Muscle of leg (tissue), 11 donors: ENCODE results near the gene PLVAP. TPM values are rescaled to one million over a fixed set of nuclear protein-coding genes. Genes with fewer than 3 reads are reported as not detected.

ENCODE experiments used
- DNase-seq: peaks from one replicate; pipeline ENCODE4 v3.0.0; 2013
- H3K27ac ChIP-seq: one replicate; pipeline ENCODE4 v1.5.1; 2013; ENCODE audit warnings: mild to moderate bottlenecking, low read length, control low read depth
- H3K27me3 ChIP-seq: one replicate; pipeline ENCODE4 v1.6.1; 2013; ENCODE audit warnings: low read length; ENCODE audit not compliant: control insufficient read depth, insufficient read depth
- H3K36me3 ChIP-seq: one replicate; pipeline ENCODE4 v1.6.1; 2013; ENCODE audit warnings: low read length; ENCODE audit not compliant: control insufficient read depth, insufficient read depth
- H3K4me1 ChIP-seq: one replicate; pipeline ENCODE4 v1.6.1; 2013; ENCODE audit warnings: low read length; ENCODE audit not compliant: control insufficient read depth, insufficient read depth
- H3K4me3 ChIP-seq: one replicate; pipeline ENCODE4 v1.5.1; 2013; ENCODE audit warnings: low read length, control low read depth
- H3K9me3 ChIP-seq: replicated peaks from 2 replicates; pipeline ENCODE4 v1.6.1; 2013; ENCODE audit warnings: low read depth, low read length; ENCODE audit not compliant: control insufficient read depth
- WGBS: methylation state at CpG from one replicate; pipeline ENCODE4 v1.1.5; 2013; ENCODE audit warnings: missing lambda C conversion rate; ENCODE audit not compliant: insufficient coverage; 5-methylcytosine and 5-hydroxymethylcytosine counted together
- polyA plus RNA-seq, 8 donors: library from polyadenylated mRNA; unstranded; fragments of 120-200 nt; gene quantifications; one replicate each; pipeline versions ENCODE4 v1.2.1 to v1.2.3, GENCODE V29; 2013; ENCODE audit warnings: inconsistent platforms in 1 of 8, low replicate concordance in 1 of 8; ENCODE audit not compliant: insufficient read length in 8 of 8, insufficient read depth in 1 of 8
- total RNA-seq: library from RNA; stranded (reverse); fragments of 120-200 nt; gene quantifications from one replicate; pipeline ENCODE4 v1.2.4, GENCODE V29; 2013

The PLVAP gene
- total and polyA plus RNA-seq, 9 donors, result 23.1 to 70.0 (median 61.7) TPM

DNA sequence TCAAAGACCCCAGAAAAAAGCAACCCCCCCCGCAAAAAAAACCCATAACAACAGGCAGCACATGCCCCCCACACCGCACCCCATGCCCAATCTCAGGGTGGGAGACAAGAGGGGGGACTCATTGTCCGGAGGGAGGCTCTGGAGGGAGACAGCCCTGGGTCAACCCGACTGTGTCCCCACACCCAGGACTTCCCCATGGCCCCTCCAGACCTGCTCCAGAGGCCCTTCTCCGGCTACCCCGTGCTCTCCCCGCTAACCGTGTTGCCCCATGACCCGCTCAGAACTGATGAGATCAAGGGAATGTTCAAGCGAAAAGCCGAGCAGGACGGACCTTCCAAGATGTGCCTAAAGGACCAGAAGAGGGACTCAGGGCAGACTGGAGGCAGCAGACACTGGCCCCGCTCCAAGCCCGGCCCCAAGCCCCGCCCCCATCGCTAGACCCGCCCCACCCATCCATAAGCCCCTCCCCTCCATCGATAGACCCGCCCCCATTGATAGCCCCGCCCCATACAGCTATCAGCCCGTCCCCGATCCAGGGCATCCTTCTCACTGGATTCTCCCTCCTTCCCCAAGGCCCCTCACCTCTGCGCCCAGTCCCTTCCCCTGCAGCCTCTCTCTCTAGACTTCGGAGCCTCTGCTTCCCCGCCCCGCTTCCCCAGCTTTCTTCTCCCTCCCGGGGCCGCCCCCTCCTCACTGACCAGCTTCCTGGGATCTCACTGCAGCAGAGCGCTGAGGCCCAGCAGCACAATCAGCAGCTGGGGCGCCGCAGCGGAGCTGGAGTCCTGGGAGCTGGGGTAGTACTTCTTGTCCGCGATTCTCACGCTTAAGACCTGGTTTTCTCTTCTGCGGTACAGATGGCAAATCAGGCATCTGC lies 26.1 kb upstream of the PLVAP start:
- Histone ChIP-seq H3K27ac (no peak overlapping the region), H3K4me3 (peak overlapping the region; percentile 57), H3K4me1 (peaks cover 23% of the 10 kb centered on the region), H3K27me3 (no peaks in the 10 kb centered on the region), H3K9me3 (no peaks in the 10 kb centered on the region), H3K36me3 (peaks cover 5% of the 10 kb centered on the region)
- DNase-seq, result no peak
- 28% methylated on average over 25 of the region's 36 CpGs for WGBS

DNA sequence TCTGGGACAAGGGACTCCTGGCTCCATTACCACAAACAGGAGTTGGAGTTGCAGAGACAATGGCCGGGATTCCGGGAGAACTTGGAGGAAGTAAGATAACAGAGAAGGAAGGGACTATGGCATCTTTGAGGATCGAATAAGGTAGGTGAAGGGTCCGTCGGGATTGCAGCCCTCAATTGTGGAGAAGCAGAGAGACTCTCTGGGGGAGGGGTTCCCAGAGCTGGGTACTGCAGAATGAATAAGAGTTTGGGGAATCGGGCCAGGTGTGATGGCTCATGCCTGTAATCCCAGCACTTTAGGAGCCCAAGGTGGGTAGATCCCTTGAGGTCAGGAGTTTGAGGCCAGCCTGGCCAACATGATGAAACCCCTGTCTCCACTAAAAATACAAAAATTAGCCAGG lies 24.5 kb upstream of the PLVAP start:
- Histone ChIP-seq H3K4me1 (peaks cover 20% of the 10 kb centered on the region), H3K4me3 (no peak overlapping the region), H3K27ac (no peak overlapping the region), H3K36me3 (peaks cover 5% of the 10 kb centered on the region), H3K27me3 (no peaks in the 10 kb centered on the region), H3K9me3 (no peaks in the 10 kb centered on the region)
- 84% methylated on average over 6 of the region's 6 CpGs for WGBS
- no peak for DNase-seq

DNA sequence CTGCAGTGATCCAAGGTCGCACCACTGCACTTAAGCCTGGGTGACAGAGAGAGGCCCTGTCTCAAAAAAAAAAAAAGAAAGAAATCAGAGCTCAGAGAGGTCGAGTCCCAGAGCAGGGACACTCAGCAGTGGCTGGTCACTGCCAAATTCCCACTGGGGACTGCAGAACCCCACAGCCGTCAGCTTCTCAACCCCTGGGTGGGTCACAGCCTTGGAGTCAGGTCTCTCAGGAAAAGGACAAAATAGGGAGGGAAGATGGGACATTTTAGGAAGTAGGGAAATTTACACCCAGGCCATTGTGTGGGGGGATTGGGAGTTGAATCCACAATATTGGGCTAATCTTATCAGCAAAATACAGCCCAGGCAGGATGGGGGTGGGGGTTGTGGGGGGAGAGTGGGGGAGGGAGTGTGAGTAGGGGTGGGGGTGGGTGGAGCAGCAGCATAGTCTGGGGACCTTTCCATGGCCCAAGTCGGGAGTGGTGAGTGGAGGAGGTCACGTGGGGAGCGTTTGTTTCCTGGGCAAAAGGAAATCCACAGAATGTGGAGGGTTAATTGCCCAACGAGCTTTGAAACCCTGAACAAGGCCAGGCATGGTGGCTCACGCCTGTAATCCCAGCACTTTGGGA lies 21.9 kb upstream of the PLVAP start:
- H3K27me3 ChIP-seq, result no peaks in the 10 kb centered on the region
- H3K9me3 ChIP-seq, result no peaks in the 10 kb centered on the region
- H3K4me3 ChIP-seq, result no peak overlapping the region
- no peak for DNase-seq
- peaks cover 5% of the 10 kb centered on the region for H3K36me3 ChIP-seq
- no peak overlapping the region for H3K27ac ChIP-seq
- WGBS, result 53% methylated on average over 5 of the region's 8 CpGs
- H3K4me1 ChIP-seq, result peaks cover 2% of the 10 kb centered on the region

DNA sequence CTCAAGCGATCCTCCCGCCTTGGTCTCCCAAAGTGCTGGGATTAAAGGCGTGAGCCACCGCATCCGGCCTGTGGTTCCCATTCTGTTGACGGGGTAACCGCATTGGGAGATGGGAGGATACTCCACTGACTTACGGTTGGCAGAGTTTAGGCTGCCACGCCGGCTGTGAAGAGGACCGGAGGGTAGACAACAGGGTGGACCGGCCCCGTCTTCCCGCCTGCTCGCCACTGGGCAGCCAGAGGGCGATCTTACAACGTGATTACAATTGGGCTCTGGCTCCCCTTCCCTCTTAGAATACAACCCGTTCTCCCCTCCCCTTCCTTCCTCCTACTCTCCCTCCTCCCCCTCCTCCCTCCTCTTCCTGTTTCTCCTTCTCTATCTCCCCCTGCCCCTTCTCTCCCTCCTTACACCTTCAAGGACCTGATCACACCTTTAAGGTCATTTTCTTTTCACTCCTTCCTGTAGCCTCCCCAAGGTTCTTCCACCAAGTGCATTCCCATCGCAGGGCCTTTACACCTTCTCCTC lies 17.8 kb upstream of the PLVAP start:
- DNase-seq, result peak; percentile 77
- 37% methylated on average over 18 of the region's 19 CpGs for WGBS
- H3K4me3 ChIP-seq, result no peak overlapping the region
- H3K27me3 ChIP-seq, result peaks cover 8% of the 10 kb centered on the region
- H3K36me3 ChIP-seq, result no peaks in the 10 kb centered on the region
- no peak overlapping the region for H3K27ac ChIP-seq
- H3K9me3 ChIP-seq, result no peaks in the 10 kb centered on the region
- peaks cover 12% of the 10 kb centered on the region for H3K4me1 ChIP-seq

DNA sequence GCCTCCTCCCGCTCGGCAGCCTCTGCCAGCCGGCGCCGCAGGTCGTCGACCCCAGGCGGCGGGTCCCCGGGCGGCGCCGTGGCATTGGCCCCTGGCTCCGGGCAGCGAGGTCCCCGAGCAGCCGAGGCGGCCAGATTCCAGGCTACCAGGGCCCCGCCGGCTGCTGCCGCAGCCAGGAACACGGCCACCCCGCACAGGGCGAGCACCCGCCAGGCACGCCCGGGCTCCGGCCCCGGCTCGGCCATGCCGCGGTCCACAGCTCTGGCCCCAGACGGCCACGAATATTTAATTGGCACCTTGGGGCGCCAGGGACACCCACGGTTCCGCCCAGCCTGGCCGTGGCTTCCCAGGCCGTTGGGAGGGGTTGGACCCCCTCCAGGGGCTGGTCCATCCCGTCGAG lies 16.8 kb upstream of the PLVAP start, which contains the start of gene CCDC194:
Gene CCDC194 (minus strand): TSS at position 283 of the 400 bp plus-strand sequence. CDS start 38 bp downstream, at position 245.
- Histone ChIP-seq H3K4me1 (peaks cover 12% of the 10 kb centered on the region), H3K4me3 (no peak within 1 kb of the TSS)

DNA sequence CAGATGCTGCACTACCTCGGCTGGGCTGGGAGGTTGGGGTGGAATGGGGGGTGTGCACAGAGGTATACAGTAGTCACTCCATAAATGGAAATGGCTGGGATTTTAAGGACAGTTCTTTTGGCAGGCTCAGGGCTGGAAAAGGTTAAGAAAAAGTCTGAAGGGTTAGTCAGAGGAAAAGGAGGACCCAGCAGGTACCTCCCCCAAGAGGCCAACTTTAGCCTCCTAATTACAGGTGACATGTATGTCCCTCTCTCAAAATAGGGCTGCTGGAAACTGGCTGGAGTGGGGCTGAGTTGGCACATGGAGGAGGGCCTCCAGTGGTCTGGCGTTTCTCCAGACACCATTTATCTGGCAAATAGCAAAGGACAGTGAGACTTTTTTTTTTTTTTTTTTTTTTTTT lies 15.9 kb upstream of the PLVAP start:
- Histone ChIP-seq H3K9me3 (no peaks in the 10 kb centered on the region), H3K27ac (no peak overlapping the region), H3K36me3 (no peaks in the 10 kb centered on the region), H3K4me3 (no peak overlapping the region), H3K4me1 (peaks cover 12% of the 10 kb centered on the region), H3K27me3 (peaks cover 17% of the 10 kb centered on the region)
- 88% methylated on average over 1 of the region's 2 CpGs for WGBS
- no peak for DNase-seq

More for the DNA sequence above, 16.8 kb upstream of the PLVAP start, which contains the start of gene CCDC194:
- Histone ChIP-seq H3K27ac (no peak within 1 kb of the TSS), H3K9me3 (no peaks in the 10 kb centered on the region), H3K27me3 (peaks cover 11% of the 10 kb centered on the region), H3K36me3 (no peaks in the 10 kb centered on the region)
- no peak for DNase-seq
- 36% methylated on average over 41 of the region's 41 CpGs for WGBS

DNA sequence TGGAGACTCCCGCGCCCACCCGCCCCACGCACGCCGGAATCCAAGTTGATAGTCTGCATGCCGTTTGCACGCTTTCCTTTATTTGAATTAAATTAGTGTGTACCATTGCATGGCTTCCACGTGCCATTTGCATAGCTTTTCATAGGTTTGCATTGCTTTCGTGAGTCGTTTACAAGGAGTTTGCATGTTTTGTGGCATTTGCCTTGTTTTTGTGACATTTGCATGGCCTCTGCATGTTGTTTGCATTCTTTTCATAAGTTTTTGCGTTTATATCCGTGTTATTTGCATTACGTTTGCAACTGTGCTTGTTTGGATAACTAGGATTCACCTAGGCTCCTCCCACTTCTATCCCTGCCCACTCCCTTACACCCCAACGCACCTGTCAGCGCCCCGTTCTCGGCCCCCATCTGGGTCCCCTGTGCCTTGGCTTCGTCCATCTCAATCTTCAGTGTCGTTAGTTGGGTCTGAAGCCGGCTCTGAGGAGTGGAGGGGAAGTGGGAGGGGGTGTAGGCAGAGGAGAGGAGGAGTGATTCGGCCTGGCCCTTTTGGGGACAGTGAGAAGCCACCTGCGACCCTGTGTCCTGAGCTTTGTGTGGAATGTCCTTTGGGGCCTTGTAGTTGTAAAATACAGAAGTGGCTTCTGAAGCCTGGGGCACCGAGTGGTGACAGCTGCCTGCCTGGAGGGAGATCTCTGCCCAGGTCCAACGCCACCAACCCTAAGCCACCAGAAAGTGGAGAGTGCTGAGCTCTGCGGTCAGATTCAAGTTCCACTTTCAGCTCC lies 14.4 kb upstream of the PLVAP start:
- no peak for DNase-seq

DNA sequence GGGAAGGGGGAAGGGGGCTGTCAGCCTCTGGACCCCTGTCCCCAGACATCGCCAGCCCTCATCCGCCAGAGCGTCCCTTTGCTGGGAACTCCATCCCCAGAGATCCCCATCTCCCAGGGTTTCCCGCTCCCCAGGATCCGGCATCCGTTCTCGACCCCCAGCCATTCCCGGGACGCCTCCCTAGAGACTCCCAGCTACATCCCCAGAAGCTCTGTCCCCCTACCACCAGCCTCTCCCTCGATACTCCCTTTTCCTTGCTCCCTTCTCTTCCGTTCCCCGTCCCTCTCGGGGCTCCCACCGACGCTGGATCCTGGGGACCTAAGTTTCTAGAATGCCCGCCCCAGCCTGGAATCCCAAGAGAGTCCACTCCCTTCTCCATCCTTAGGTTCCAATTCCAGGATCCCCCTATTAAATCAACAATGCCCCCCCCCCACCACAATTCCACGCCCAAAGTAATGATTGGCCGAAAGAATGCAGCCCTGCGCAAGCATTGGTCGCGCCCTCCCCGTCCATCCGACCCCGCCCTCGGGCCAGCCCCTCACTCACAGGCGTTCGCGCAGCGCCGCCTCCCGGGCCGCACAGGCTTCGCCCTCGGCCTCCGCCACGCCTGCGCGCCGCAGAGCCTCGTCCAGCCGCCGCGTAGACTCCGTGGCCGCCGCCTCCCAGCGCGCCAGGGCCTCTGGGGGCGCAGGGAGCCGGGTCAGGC lies 13.7 kb upstream of the PLVAP start:
- no peaks in the 10 kb centered on the region for H3K9me3 ChIP-seq
- under 1% methylated on average over 50 of the region's 50 CpGs for WGBS
- H3K4me1 ChIP-seq, result peaks cover 15% of the 10 kb centered on the region
- peaks cover 17% of the 10 kb centered on the region for H3K27me3 ChIP-seq
- peak overlapping the region; percentile 44 for H3K27ac ChIP-seq
- H3K36me3 ChIP-seq, result no peaks in the 10 kb centered on the region
- peak; percentile 96 for DNase-seq
- H3K4me3 ChIP-seq, result peak overlapping the region; percentile 48

More for the DNA sequence above, 14.4 kb upstream of the PLVAP start:
- Histone ChIP-seq H3K9me3 (no peaks in the 10 kb centered on the region), H3K27ac (no peak overlapping the region), H3K36me3 (no peaks in the 10 kb centered on the region), H3K27me3 (peaks cover 17% of the 10 kb centered on the region), H3K4me3 (peak overlapping the region; percentile 16), H3K4me1 (peaks cover 12% of the 10 kb centered on the region)
- 21% methylated on average over 8 of the region's 26 CpGs for WGBS

DNA sequence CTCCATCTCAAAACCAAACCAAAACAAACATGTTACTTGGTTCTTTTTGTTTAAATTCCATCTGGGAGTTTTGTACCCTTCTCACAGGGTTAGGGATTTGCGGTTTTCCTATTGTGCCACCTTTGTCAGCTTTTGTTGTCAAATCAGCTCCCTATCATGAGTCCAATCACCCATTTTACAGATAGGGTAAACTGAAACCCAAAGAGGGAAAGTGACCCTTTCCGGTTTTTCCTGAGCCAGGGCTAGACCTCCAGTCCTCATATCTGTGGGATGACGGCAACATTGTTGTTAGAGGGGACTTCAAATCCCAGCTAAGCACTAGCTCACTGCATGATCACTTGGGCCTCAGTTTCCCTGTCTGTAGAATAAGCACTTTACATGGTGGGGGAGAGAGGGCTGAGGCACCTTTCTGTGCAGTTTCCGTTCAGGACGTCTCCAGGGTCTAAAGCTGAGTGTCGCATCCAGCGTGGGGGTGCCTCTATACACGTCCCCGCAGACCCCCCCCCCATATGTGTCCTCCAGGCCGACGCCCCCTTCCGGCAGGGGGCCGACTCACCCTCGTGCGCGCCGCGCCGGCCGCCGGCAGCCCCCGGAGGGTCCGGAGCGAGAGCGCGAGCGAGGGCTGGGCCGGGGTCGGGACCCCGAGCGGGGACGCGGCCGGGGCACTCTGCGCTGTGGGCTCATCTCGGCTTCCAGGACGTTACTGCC lies 13.0 kb upstream of the PLVAP start:
- Histone ChIP-seq H3K27me3 (peaks cover 17% of the 10 kb centered on the region), H3K4me1 (peaks cover 18% of the 10 kb centered on the region), H3K27ac (no peak overlapping the region), H3K36me3 (no peaks in the 10 kb centered on the region), H3K9me3 (no peaks in the 10 kb centered on the region), H3K4me3 (peak overlapping the region; percentile 48)
- 0% methylated on average over 28 of the region's 37 CpGs for WGBS
- DNase-seq, result no peak
